Endodermal cell (in vitro differentiated cells): Measurements from ENCODE around the gene AUTS2. TPM values are rescaled to one million over a fixed set of nuclear protein-coding genes. Genes with fewer than 3 reads are reported as not detected.

Source experiments
- DNase-seq: peaks from one replicate; pipeline ENCODE4 v3.0.0-alpha.2; 2017
- H3K27ac ChIP-seq: 2 replicates; pipeline ENCODE4 v1.5.1; 2013; ENCODE audit warnings: mild to moderate bottlenecking, low read depth, low read length, moderate library complexity
- H3K27me3 ChIP-seq: 2 replicates; pipeline ENCODE4 v1.6.1; 2013; ENCODE audit warnings: mild to moderate bottlenecking, low read length, moderate library complexity; ENCODE audit not compliant: insufficient read depth, control insufficient read depth, poor library complexity, severe bottlenecking
- H3K36me3 ChIP-seq: 2 replicates; pipeline ENCODE4 v1.7.0; 2013; ENCODE audit warnings: mild to moderate bottlenecking, low read length, moderate library complexity; ENCODE audit not compliant: control insufficient read depth, insufficient read depth
- H3K4me1 ChIP-seq: one replicate; pipeline ENCODE4 v1.7.0; 2013; ENCODE audit warnings: low read length; ENCODE audit not compliant: control insufficient read depth, insufficient read depth
- H3K4me3 ChIP-seq: 2 replicates; pipeline ENCODE4 v1.5.1; 2013; ENCODE audit warnings: mild to moderate bottlenecking, low read length, moderate library complexity
- H3K9ac ChIP-seq: 2 replicates; pipeline ENCODE4 v1.6.1; 2013; ENCODE audit warnings: mild to moderate bottlenecking, low read length, moderate library complexity; ENCODE audit not compliant: poor library complexity, severe bottlenecking; ENCODE audit errors: extremely low read depth
- H3K9me3 ChIP-seq: 2 replicates; pipeline ENCODE4 v1.6.1; 2013; ENCODE audit warnings: mild to moderate bottlenecking, low read length, moderate library complexity; ENCODE audit not compliant: control insufficient read depth
- H3K27ac Mint-ChIP-seq: 2 replicates; pipeline ENCODE4 v1.8.0; 2020; ENCODE audit warnings: mixed read lengths
- H3K27me3 Mint-ChIP-seq: 2 replicates; pipeline ENCODE4 v1.8.0; 2021; ENCODE audit warnings: mild to moderate bottlenecking, mixed read lengths; ENCODE audit not compliant: insufficient read depth
- H3K36me3 Mint-ChIP-seq: 2 replicates; pipeline ENCODE4 v1.8.0; 2020; ENCODE audit warnings: low read depth, mixed read lengths
- H3K4me1 Mint-ChIP-seq: 2 replicates; pipeline ENCODE4 v1.8.0; 2020; ENCODE audit warnings: mixed read lengths
- H3K4me3 Mint-ChIP-seq: 2 replicates; pipeline ENCODE4 v1.8.0; 2020; ENCODE audit warnings: mild to moderate bottlenecking, moderate library complexity, mixed read lengths
- H3K9me3 Mint-ChIP-seq: 2 replicates; pipeline ENCODE4 v1.8.0; 2020; ENCODE audit warnings: mild to moderate bottlenecking, mixed read lengths
- WGBS, 2 experiments: methylation state at CpG; one replicate each; pipeline versions ENCODE4 v1.1.5 to v1.1.7; 2013; ENCODE audit warnings: missing lambda C conversion rate in 2 of 2, mixed read lengths in 1 of 2; ENCODE audit not compliant: insufficient coverage in 1 of 2, insufficient read length in 1 of 2; 5-methylcytosine and 5-hydroxymethylcytosine counted together
- total RNA-seq, 2 donors: library from RNA; stranded (reverse); fragmentation: NEBNext Ultra II Directional in 1 of 2; extraction: Animal tissue kit (Norgen Biotek cat#: 25700) in 1 of 2; gene quantifications; 2 replicates in 1 of 2; 3 replicates in 1 of 2; pipeline ENCODE4 v1.2.1, GENCODE V29; 2021
- TF ChIP-seq, protein P1 (sequence below): fragments of 200-600 bp; sonication (generic); conservative IDR thresholded peaks from 2 replicates; pipeline ENCODE4 v1.5.0; 2021; ENCODE audit warnings: antibody characterized with exemption, mild to moderate bottlenecking

AUTS2 gene
- total RNA-seq, 2 donors from 2014 or later, result 76.8 to 106 TPM

DNA sequence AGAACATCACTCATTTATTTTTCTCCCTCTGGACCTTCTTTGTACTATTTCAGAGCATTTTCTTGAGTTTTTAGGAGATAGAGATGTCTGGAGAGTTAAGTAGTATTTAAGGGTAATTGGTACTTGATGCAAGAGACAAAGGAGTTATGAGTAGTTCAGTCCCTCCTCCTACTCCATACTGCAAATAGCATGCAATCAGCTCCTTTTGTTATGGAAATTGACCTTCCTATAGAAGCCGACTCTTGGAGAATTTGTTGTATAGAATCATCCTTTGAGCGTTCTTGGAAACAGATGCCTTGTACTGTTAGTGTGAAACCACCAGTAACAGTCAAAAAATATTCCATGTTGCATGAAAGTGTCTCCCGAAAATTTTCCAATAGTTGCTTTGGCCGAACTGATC lies 1105.5 kb downstream of the AUTS2 start:
- no peaks in the 10 kb centered on the region for H3K27me3 ChIP-seq
- no peaks in the 10 kb centered on the region for H3K9me3 Mint-ChIP-seq
- peak overlapping the region; percentile 14 for H3K4me3 Mint-ChIP-seq
- H3K4me1 Mint-ChIP-seq, result peaks cover 52% of the 10 kb centered on the region
- no peak overlapping the region for H3K27ac ChIP-seq
- TF ChIP-seq, protein P1, sequence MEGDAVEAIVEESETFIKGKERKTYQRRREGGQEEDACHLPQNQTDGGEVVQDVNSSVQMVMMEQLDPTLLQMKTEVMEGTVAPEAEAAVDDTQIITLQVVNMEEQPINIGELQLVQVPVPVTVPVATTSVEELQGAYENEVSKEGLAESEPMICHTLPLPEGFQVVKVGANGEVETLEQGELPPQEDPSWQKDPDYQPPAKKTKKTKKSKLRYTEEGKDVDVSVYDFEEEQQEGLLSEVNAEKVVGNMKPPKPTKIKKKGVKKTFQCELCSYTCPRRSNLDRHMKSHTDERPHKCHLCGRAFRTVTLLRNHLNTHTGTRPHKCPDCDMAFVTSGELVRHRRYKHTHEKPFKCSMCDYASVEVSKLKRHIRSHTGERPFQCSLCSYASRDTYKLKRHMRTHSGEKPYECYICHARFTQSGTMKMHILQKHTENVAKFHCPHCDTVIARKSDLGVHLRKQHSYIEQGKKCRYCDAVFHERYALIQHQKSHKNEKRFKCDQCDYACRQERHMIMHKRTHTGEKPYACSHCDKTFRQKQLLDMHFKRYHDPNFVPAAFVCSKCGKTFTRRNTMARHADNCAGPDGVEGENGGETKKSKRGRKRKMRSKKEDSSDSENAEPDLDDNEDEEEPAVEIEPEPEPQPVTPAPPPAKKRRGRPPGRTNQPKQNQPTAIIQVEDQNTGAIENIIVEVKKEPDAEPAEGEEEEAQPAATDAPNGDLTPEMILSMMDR, result no peak
- DNase-seq, result no peak
- H3K4me1 ChIP-seq, result peaks cover 41% of the 10 kb centered on the region
- H3K9me3 ChIP-seq, result no peaks in the 10 kb centered on the region
- H3K36me3 Mint-ChIP-seq, result peaks cover 19% of the 10 kb centered on the region
- no peak overlapping the region for H3K9ac ChIP-seq
- 45 to 59% methylated on average over 4 of the region's 4 CpGs for WGBS, 2 experiments
- peak overlapping the region; percentile 11 for H3K4me3 ChIP-seq
- H3K36me3 ChIP-seq, result peaks cover 72% of the 10 kb centered on the region
- peaks cover 16% of the 10 kb centered on the region for H3K27me3 Mint-ChIP-seq
- peak overlapping the region; percentile 14 for H3K27ac Mint-ChIP-seq

DNA sequence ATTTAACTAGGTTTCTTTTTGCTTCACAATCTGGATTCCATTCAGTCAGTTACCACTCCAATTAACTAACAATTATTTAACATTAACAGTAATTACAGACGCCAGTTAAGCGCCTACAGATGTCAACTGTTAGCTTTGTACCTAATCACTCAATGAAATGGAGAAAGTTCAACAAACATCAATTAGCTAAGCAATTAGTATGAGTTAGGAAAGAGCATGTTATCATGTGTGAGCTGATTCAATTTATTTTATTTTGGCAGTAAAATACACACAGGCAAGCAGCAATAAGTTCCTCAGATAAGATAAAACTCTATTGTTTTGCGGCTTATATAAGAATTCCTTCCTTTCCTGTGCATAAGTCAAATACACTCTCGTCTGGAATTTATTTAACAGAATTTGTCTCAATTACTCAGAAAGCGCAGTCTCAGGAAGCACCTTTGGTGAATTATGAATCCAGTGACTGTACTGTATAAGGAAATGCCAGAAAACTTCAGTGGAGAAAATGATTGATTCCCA lies 1106.6 kb downstream of the AUTS2 start:
- H3K27ac Mint-ChIP-seq, result no peak overlapping the region
- Histone ChIP-seq H3K9me3 (no peaks in the 10 kb centered on the region), H3K27ac (no peak overlapping the region), H3K4me3 (no peak overlapping the region), H3K36me3 (peaks cover 63% of the 10 kb centered on the region), H3K27me3 (no peaks in the 10 kb centered on the region), H3K4me1 (peaks cover 37% of the 10 kb centered on the region), H3K9ac (no peak overlapping the region)
- no peaks in the 10 kb centered on the region for H3K9me3 Mint-ChIP-seq
- H3K36me3 Mint-ChIP-seq, result peaks cover 19% of the 10 kb centered on the region
- peaks cover 57% of the 10 kb centered on the region for H3K4me1 Mint-ChIP-seq
- WGBS, 2 experiments, result 75 to 90% methylated on average over 3 to 5 of the region's 5 CpGs
- DNase-seq, result no peak
- TF ChIP-seq, protein P1, result no peak
- peaks cover 11% of the 10 kb centered on the region for H3K27me3 Mint-ChIP-seq
- H3K4me3 Mint-ChIP-seq, result peak overlapping the region; percentile 14

DNA sequence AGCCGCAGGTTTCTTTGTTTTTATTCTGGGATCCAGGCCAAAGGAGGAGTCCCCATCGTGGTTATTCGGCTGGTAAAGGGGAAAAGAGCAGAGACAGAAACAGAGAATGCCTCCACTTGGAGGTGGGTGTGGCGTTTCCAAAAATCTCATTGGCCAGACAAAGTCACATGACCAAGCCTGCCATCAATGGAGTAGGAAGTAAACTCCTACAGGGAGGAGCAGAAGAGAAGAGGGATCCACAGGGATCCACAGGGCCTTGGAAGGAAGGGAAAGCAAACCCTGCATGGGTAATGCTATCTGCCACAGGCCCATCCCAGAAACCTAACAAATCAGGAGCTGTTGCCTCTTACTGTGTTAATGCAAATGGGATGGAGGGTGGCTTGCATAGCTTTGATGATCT lies 1107.9 kb downstream of the AUTS2 start:
- TF ChIP-seq, protein P1, result no peak
- 73 to 79% methylated on average over 4 of the region's 4 CpGs for WGBS, 2 experiments
- Mint-ChIP-seq H3K27me3 (peaks cover 11% of the 10 kb centered on the region), H3K4me1 (peaks cover 70% of the 10 kb centered on the region), H3K27ac (no peak overlapping the region), H3K36me3 (peaks cover 19% of the 10 kb centered on the region), H3K9me3 (no peaks in the 10 kb centered on the region), H3K4me3 (no peak overlapping the region)
- no peak overlapping the region for H3K4me3 ChIP-seq
- H3K27ac ChIP-seq, result no peak overlapping the region
- H3K27me3 ChIP-seq, result no peaks in the 10 kb centered on the region
- no peak overlapping the region for H3K9ac ChIP-seq
- H3K36me3 ChIP-seq, result peaks cover 62% of the 10 kb centered on the region
- peak; percentile 80 for DNase-seq
- peaks cover 42% of the 10 kb centered on the region for H3K4me1 ChIP-seq
- H3K9me3 ChIP-seq, result no peaks in the 10 kb centered on the region
